Cortex of kidney (tissue), 1 donor: ENCODE results near the gene RHBDF1.
"Not testable (repeated sequence)": the region's sequence is repeated elsewhere in the genome, so short reads cannot be mapped to it uniquely, and the experiment has no call there.

Experiments used
- DNase-seq: peaks from one replicate; lab custom pipeline; 2025; lab: John Stamatoyannopoulos, UW

RHBDF1 gene

DNA sequence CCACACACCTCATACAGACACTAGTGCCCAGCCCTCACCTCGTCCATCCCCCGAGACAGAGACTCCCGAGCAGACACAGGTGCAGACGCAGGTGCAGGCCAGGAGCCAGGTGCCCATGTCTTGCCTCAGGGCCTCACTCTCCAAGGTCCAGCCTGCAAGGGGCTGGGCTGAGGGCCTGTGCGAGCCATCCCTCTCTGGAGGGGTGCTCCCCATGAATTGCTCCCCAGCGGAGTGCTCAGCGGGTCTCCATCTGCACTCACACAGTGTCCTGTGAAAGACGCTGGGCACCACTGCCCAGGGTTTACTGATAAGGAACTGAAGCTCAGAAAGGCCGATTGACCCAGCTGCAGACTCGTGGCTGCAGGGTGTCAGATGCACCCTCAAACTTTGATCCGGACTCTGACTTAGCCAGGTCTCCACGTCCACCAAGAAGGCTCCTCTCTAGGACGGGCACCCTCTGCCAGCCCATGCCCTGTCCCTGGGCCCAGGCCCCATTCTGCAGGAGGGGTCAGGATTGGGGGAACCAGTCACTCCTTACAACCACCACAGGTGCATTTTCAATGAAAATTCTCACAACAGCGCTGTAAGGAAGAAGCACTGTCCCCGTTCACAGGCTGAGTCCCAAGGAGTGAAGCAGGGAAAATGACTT, 36.0 kb downstream of the RHBDF1 start:
- no peak for DNase-seq

DNA sequence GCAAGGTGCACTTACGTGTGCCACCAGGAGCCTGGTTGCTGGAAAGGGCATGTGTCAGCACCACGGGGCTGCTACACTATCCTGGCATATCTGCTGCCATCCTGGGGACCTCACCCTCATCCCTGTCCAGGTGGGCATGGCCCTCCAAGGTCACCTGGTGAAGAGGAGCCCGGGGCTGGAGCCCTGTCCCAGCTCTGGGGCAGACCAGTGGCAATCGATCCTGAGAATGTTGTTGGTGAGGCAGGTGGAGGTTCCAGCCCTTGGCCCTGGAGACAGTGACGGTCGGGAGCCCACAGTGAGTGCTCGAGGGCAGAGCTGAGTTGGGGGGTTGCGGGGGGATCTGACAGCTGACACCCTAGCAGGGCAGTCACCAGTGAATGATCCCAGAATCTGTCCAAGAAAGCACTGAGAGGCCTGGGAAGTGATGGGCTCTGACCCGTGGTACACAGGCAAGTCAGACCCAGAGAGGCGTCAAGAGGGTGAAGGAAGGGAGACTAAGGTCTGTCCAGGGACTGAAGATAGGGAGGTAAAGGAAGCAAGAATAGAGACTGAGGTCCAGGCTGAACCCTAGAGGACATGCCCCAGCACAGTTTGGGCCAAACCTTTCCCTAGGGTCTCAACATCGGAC, 36.6 kb downstream of the RHBDF1 start:
- no peak for DNase-seq

DNA sequence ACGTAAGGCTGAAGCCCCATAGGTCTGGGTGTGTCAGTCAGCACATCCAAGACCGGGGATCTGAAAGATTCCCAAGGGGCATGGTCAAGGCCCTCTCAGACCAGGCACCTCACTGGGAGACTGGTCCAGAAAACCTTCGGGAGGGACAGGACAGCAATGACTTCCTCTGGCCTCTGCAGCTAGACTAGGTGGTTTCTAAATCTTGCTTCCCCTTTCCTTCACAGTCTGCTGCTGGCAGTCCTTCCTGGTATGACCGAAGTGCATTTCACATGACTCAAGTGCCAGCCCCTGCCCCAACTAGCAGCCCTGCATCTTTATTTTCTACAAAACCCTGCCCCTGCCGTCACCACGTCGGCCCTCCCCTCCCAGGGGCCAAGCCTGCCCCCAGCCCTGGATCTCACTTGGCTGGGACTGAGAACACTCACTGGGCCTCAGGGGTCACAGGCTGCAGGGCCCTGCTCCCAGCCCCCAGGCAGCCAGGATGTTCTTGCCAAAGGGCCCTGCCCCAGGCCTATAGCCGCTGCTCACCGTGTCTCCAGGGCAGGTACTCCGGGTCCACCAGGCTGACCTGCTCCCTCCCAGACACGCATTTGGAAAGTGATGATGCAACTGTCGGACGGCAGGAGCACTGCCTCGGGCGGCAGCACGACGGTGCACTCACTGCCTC, 37.3 kb downstream of the RHBDF1 start:
- no peak for DNase-seq

DNA sequence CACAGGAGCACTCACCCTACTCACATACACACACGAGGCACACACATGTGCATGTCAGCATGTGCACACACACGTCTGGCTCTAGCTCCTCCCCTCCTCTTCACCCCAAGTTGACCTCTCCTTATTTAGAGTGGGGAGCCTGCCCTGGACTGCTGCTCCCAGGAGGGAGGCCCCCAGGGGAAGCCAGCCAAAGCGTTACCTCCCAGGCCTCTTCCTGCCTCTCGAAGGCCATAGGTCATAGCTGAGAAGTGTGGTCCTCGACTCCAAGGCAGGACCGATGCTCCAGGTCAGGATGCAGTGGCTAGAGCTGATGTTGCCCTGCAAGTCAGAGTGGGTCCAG, 37.8 kb downstream of the RHBDF1 start:
- no peak for DNase-seq

DNA sequence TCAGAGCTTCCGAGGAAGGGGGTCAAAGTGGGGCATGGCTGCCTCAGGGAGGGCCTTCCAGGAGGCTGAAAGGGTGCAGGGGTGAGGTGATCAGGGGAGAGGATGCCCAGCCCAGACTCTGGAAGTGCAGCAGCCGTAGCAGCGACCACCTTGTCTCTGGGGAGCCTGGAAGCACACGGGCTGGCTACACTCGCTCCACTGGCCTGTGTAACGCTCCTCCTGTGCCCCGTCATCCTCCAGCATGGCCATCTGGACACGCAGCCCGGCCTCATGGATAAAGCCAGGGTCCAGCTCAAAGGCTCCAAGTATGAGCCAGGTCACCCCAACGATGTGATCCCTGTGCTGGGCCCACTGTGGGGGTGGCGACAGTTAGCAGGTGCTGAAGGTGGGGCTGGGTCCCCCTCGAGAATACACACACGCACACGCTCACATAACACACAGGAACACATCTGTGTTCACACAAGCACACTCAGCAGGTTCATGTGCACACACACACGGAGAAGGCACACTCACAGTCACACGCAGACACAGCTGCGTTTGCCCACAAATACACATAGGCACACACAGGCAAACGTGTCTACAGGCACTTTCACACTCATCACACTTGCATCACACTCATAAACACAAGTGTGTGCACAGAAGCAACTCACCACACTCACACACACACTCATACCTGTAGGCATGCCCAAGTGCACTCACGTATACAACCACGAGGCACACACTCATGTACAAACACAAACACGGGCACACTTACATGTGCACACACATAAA, 38.4 kb downstream of the RHBDF1 start:
- DNase-seq, result no peak

DNA sequence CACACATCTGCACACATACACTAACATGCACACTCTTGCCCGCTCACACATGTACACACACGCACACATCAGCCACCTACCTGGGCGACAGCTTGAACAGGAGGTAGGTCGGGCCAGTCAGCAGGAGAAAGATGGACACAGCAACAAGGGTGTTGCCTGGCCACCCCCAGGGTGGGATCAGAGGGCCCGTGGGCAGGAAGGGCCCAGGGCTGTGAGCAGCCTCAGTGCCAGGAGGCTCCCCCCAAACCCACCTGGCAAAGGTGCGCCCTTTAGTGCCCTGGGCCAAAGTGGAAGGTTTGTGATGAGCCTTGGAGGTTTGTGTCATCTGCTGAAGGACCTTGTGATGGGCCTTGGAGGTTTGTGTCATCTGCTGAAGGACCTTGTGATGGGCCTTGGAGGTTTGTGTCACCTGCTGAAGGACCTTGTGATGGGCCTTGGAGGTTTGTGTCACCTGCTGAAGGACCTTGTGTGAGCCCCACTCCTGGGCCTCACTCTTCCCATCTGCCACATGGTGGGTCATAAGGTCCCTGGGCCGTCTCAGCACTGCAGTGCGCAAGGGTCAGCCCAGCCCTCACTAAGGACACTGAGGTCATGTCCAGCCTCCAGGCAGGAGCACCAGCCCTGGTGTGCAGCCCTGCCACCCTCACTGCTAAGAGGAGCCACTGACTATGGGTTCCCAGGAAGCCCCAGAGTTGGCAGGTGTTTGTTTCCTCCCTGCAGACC, 39.1 kb downstream of the RHBDF1 start:
- DNase-seq, result not testable (repeated sequence)

DNA sequence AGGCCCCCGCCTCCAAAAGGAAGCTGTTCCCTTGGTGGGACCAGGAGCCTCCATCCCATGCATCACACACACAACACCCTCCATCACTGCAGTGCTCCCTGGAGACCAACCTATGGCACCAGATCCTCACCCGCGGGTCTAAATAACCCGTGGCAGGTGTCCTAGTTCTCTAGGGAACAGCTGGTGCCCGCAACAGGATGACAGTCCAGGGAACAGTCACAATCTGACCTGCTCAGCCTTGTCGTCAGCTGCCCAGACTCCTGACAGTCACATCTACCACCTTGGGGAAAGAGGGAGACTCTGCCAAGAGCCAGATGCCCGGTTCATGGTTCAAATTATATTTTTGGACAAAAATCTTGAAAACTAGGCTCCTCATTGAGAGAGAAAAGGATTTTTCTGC, 41.8 kb downstream of the RHBDF1 start:
- DNase-seq, result not testable (repeated sequence)

DNA sequence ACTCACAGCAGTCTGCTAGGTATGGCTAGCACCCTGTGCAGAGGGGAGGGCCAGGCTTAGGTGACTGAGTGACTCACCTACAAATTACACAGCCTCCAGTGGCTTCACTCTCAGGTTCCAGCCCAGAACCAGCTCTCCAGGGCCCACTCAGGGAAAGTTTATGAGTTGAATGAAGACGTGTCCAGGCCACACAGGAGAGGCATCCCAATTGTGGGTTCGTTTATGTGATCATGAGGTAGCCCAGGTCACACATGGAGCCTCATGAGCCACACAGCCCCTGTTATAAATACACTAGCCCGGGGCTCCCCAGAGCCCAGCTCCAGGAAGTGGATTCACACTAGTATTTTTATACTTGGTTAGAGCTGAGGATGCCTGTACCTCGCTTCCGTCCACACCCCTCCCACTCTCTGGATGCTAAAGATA, 46.5 kb downstream of the RHBDF1 start:
- not testable (repeated sequence) for DNase-seq

DNA sequence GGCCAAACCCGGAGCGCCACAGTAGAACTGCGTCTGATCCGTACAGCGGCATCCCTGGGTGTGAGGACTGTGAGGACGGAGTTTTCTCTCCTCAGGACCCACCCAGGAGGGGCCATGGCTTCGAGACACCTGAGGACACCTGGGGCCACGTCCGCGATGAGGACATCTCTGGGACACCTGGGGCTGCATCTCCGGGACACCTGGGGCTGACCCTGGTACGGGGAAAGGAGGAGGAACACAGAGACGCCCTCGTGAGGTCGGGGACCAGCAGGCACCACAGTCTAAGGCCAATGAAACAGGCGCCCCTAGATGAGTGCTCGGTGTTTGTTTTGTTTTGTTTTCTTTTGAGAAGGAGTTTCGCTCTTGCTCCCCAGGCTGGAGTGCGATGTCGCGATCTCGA, 48.3 kb downstream of the RHBDF1 start:
- DNase-seq, result not testable (repeated sequence)

DNA sequence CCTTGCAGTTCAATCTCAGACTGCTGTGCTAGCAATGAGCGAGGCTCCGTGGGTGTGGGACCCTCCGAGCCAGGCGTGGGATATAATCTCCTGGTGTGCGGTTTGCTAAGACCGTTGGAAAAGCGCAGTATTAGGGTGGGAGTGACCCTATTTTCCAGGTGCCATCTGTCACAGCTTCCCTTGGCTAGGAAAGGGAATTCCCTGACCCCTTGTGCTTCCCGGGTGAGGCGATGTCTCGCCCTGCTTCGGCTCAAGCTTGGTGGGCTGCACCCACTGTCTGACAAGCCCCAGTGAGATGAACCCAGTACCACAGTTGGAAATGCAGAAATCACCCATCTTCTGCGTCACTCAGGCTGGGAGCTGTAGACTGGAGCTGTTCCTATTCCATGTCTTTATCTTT, 51.5 kb downstream of the RHBDF1 start:
- not testable (repeated sequence) for DNase-seq

DNA sequence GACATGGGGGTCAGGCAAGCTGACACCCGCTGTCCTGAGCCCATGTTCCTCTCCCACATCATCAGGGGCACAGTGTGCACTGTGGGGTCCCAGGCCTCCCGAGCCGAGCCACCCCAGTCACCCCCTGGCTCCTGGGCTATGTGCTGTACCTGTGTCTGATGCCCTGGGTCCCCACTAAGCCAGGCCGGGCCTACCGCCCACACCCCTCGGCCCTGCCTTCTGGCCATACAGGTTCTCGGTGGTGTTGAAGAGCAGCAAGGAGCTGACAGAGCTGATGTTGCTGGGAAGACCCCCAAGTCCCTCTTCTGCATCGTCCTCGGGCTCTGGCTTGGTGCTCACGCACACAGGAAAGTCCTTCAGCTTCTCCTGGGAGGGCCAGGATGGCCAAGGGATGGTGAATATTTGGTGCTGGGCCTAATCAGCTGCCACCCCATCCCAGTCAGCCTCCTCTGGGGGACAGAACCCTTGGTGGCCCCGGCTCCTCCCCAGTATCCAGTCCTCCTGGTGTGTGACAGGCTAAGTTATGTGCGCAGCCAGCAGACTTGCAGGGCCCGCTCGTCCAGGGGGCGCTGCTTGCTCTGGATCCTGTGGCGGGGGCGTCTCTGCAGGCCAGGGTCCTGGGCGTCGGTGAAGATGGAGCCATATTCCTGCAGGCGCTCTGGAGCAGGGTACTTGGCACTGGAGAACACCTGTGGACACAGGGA, 55.2 kb downstream of the RHBDF1 start:
- not testable (repeated sequence) for DNase-seq

DNA sequence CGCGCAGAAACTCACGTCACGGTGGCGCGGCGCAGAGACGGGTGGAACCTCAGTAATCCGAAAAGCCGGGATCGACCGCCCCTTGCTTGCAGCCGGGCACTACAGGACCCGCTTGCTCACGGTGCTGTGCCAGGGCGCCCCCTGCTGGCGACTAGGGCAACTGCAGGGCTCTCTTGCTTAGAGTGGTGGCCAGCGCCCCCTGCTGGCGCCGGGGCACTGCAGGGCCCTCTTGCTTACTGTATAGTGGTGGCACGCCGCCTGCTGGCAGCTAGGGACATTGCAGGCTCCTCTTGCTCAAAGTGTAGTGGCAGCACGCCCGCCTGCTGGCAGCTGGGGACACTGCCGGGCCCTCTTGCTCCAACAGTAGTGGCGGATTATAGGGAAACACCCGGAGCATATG, 61.7 kb downstream of the RHBDF1 start:
- not testable (repeated sequence) for DNase-seq

DNA sequence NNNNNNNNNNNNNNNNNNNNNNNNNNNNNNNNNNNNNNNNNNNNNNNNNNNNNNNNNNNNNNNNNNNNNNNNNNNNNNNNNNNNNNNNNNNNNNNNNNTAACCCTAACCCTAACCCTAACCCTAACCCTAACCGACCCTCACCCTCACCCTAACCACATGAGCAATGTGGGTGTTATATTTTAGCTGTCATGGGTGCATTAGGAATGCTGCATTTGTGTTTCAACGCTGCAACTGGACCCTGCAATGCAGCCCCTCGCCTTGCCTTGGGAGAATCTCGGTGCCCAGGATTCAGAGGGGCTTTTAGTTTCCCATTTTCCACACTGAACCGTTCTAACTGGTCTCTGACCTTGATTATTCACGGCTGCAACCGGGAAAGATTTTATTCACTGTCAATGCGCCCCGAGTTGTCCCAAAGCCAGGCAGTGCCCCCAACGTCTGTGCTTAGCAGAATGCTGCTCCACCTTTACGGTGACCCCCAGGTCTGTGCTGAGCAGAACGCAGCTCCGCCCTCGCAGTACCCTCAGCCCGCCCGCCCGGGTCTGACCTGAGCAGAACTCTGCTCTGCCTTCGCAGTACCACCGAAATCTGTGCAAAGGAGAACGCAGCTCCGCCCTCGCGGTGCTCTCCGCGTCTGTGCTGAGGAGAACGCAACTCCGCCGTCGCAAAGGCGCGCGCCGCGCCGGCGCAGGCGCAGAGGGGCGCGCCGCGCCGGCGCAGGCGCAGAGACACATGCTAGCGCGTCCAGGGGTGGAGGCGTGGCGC, 62.3 kb downstream of the RHBDF1 start:
- DNase-seq, result no peak
